HepG2 (cell line): Measurements from ENCODE around the gene THRB. TPM values are rescaled to one million over a fixed set of nuclear protein-coding genes. Genes with fewer than 3 reads are reported as not detected.
A peak's percentile ranks its signal among the peaks of the same experiment; 100 is the strongest.

ENCODE experiments used
- BCL6 ChIP-seq: IDR thresholded peaks from 2 replicates; pipeline ENCODE4 v1.6.1; 2016; ENCODE audit warnings: missing genetic modification reagents, missing compliant biosample characterization
- CREB3 ChIP-seq: sonication (generic); formaldehyde crosslinking; IDR thresholded peaks from 2 replicates; pipeline ENCODE4 v1.5.0; 2020; ENCODE audit warnings: missing genetic modification reagents
- ERF ChIP-seq: IDR thresholded peaks from 2 replicates; pipeline ENCODE4 v1.6.1; 2018; ENCODE audit warnings: missing biosample characterization, missing genetic modification reagents
- ETV5 ChIP-seq: IDR thresholded peaks from 2 replicates; pipeline ENCODE4 v1.6.1; 2018; ENCODE audit warnings: missing biosample characterization, missing genetic modification reagents, inconsistent platforms, borderline replicate concordance
- FOXK1 ChIP-seq: sonication (generic); formaldehyde crosslinking; IDR thresholded peaks from 2 replicates; pipeline ENCODE4 v1.4.0; 2020; ENCODE audit warnings: low read depth, missing genetic modification reagents, borderline replicate concordance
- KDM6A ChIP-seq: IDR thresholded peaks from 2 replicates; pipeline ENCODE4 v1.6.1; 2016; ENCODE audit warnings: low read depth
- MED8 ChIP-seq: sonication (generic); formaldehyde crosslinking; IDR thresholded peaks from 2 replicates; pipeline ENCODE4 v1.8.1; 2023; ENCODE audit warnings: mild to moderate bottlenecking, missing genetic modification reagents; ENCODE audit not compliant: insufficient replicate concordance
- MIER2 ChIP-seq: IDR thresholded peaks from 2 replicates; pipeline ENCODE4 v1.6.1; 2016; ENCODE audit warnings: missing biosample characterization, missing genetic modification reagents
- NCOA2 ChIP-seq: sonication (generic); formaldehyde crosslinking; IDR thresholded peaks from 2 replicates; pipeline ENCODE4 v1.8.0; 2022; ENCODE audit warnings: inconsistent platforms
- NCOA5 ChIP-seq: sonication (generic); formaldehyde crosslinking; IDR thresholded peaks from 2 replicates; pipeline ENCODE4 v1.4.0; 2020; ENCODE audit warnings: missing genetic modification reagents
- NR2F1 ChIP-seq, 2 experiments: fragments of 450-650 bp in 1 of 2; formaldehyde crosslinking in 1 of 2; IDR thresholded peaks; 2 replicates each; pipeline versions ENCODE4 v1.5.0 to v1.6.1; 2016 to 2020; ENCODE audit warnings: mild to moderate bottlenecking in 1 of 2, missing compliant biosample characterization in 1 of 2, missing genetic modification reagents in 1 of 2, moderate library complexity in 1 of 2
- NR2F6 ChIP-seq, 2 experiments: IDR thresholded peaks; 2 replicates each; pipeline ENCODE4 v1.6.1; 2016; ENCODE audit warnings: antibody characterized with exemption in 1 of 2, mild to moderate bottlenecking in 1 of 2
- RFXAP ChIP-seq: sonication (generic); formaldehyde crosslinking; IDR thresholded peaks from 2 replicates; pipeline ENCODE4 v1.4.0; 2020; ENCODE audit warnings: missing genetic modification reagents, borderline replicate concordance
- ZBTB34 ChIP-seq: sonication (generic); formaldehyde crosslinking; IDR thresholded peaks from 2 replicates; pipeline ENCODE4 v1.8.0; 2022; ENCODE audit warnings: mild to moderate bottlenecking, missing genetic modification reagents
- ZMYM3 ChIP-seq: sonication (generic); formaldehyde crosslinking; IDR thresholded peaks from 2 replicates; pipeline ENCODE4 v1.5.1; 2020; ENCODE audit warnings: mild to moderate bottlenecking, missing genetic modification reagents
- ZNF121 ChIP-seq: sonication (generic); formaldehyde crosslinking; IDR thresholded peaks from 2 replicates; pipeline ENCODE4 v1.5.0; 2020; ENCODE audit warnings: mild to moderate bottlenecking, missing genetic modification reagents
- ZNF318 ChIP-seq: sonication (generic); formaldehyde crosslinking; IDR thresholded peaks from 2 replicates; pipeline ENCODE4 v1.4.0; 2020; ENCODE audit warnings: mild to moderate bottlenecking, missing genetic modification reagents
- ZNF770 ChIP-seq: sonication (generic); formaldehyde crosslinking; IDR thresholded peaks from 2 replicates; pipeline ENCODE4 v1.5.0; 2020; ENCODE audit warnings: mild to moderate bottlenecking, missing genetic modification reagents
- polyA plus RNA-seq, 8 experiments: library from polyadenylated mRNA; depleted of rRNA in 3 of 8; stranded (reverse) in 7 of 8; unstranded in 1 of 8; fragments of >200 nt; fragmentation: Illumina TruSeq in 4 of 8; extraction: Trizol in 4 of 8; gene quantifications; 2 replicates each; pipeline versions ENCODE4 v1.2.1 to v1.2.3, GENCODE V29; 2011 to 2016; ENCODE audit warnings: low read depth in 4 of 8, missing spikeins in 1 of 8, mixed read lengths in 1 of 8; ENCODE audit not compliant: insufficient read depth in 1 of 8
- total RNA-seq, 5 experiments: library from RNA; depleted of rRNA; stranded (reverse); fragments of >200 nt; fragmentation: Illumina TruSeq; extraction: Trizol; gene quantifications; 2 replicates each; pipeline ENCODE4 v1.2.3, GENCODE V29; 2016; ENCODE audit warnings: low read depth in 1 of 5

THRB gene
- total and polyA plus RNA-seq, 2 of the 13 experiments (the other 11 are each of a cell fraction or from before 2014, with no cell fraction given) = 4.7 to 22.7 TPM

GRCh38 chr3:24363242-24363641, 131.4 kb downstream of the THRB start (continued):
- TF ChIP-seq KDM6A (CRISPR knock-in tag) = peak; percentile 79
- 0 out of 2 replicates have a peak, but pooled peaks have one; percentile 39 for TF ChIP-seq MIER2 (CRISPR knock-in tag)
- peak; percentile 40; the same call in 1 of the 2 replicates for TF ChIP-seq ETV5 (CRISPR knock-in tag)
- TF ChIP-seq RFXAP (CRISPR knock-in tag) = 0 out of 2 replicates have a peak, but pooled peaks have one; percentile 32
- peak; percentile 83 for TF ChIP-seq NCOA2 (CRISPR knock-in tag)
- peak; percentile 73 for TF ChIP-seq BCL6 (CRISPR knock-in tag)
- peak; percentile 51; the same call in 1 of the 2 replicates for TF ChIP-seq NR2F6 (IDR thresholded peaks at IDR 0.05)
- peak; percentile 55 for TF ChIP-seq NR2F6 (CRISPR knock-in tag; IDR thresholded peaks at IDR 0.05)
- no peak for TF ChIP-seq CREB3 (CRISPR knock-in tag)
- TF ChIP-seq ZNF770 (CRISPR knock-in tag) = no peak
- peak; percentile 95 for TF ChIP-seq ZBTB34 (CRISPR knock-in tag)
- TF ChIP-seq NR2F1 (CRISPR knock-in tag; IDR thresholded peaks at IDR 0.05) = 0 out of 4 replicates have a peak, but pooled peaks of 1 of the 2 experiments have one; percentile 12
- peak; percentile 29; the same call in 1 of the 2 replicates for TF ChIP-seq FOXK1 (CRISPR knock-in tag)
- TF ChIP-seq MED8 (CRISPR knock-in tag) = no peak
- TF ChIP-seq NCOA5 (CRISPR knock-in tag) = no peak
- TF ChIP-seq ZNF318 (CRISPR knock-in tag) = no peak
- peak; percentile 53; the same call in 1 of the 2 replicates for TF ChIP-seq ZMYM3 (CRISPR knock-in tag)
- TF ChIP-seq ZNF121 (CRISPR knock-in tag) = no peak
- 0 out of 2 replicates have a peak, but pooled peaks have one; percentile 38 for TF ChIP-seq ERF
